Upper lobe of left lung (tissue), 4 donors: ENCODE measurements around the gene SKIC2.

Experiments
- EP300 ChIP-seq, 4 donors: sonication (generic); formaldehyde crosslinking; IDR thresholded peaks; one replicate each; pipeline ENCODE4 v1.5.1; 2017; ENCODE audit warnings: antibody characterized with exemption in 4 of 4, control low read depth in 2 of 4
- POLR2A ChIP-seq, 4 donors: fragments of 450-650 bp; IDR thresholded peaks; one replicate each; pipeline ENCODE4 v1.5.1; 2016 to 2017; ENCODE audit warnings: antibody characterized with exemption in 4 of 4, mild to moderate bottlenecking in 2 of 4
- POLR2AphosphoS5 ChIP-seq, 2 donors: sonication (generic); formaldehyde crosslinking; IDR thresholded peaks; one replicate each; pipeline ENCODE4 v1.5.1; 2017; ENCODE audit warnings: antibody characterized with exemption in 2 of 2
- TF ChIP-seq, protein P1 (sequence below), 6 experiments: fragments of 450-650 bp in 4 of 6; fragments of 200-600 bp in 2 of 6; sonication (generic) in 2 of 6; IDR thresholded peaks; one replicate each; pipeline ENCODE4 v1.5.1; 2016 to 2019; ENCODE audit warnings: antibody characterized with exemption in 6 of 6

- TF ChIP-seq, protein P1, sequence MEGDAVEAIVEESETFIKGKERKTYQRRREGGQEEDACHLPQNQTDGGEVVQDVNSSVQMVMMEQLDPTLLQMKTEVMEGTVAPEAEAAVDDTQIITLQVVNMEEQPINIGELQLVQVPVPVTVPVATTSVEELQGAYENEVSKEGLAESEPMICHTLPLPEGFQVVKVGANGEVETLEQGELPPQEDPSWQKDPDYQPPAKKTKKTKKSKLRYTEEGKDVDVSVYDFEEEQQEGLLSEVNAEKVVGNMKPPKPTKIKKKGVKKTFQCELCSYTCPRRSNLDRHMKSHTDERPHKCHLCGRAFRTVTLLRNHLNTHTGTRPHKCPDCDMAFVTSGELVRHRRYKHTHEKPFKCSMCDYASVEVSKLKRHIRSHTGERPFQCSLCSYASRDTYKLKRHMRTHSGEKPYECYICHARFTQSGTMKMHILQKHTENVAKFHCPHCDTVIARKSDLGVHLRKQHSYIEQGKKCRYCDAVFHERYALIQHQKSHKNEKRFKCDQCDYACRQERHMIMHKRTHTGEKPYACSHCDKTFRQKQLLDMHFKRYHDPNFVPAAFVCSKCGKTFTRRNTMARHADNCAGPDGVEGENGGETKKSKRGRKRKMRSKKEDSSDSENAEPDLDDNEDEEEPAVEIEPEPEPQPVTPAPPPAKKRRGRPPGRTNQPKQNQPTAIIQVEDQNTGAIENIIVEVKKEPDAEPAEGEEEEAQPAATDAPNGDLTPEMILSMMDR (IDR thresholded peaks at IDR 0.05): peak; percentile 62 to 71 (median 68)
- no peak for TF ChIP-seq POLR2A (IDR thresholded peaks at IDR 0.05)
- TF ChIP-seq POLR2AphosphoS5 (IDR thresholded peaks at IDR 0.05): no peak
- no peak for TF ChIP-seq EP300 (IDR thresholded peaks at IDR 0.05)
Measured at GRCh38 chr6:31952140-31952805, 6.7 kb upstream of the SKIC2 start.
